ENCODE results near the gene FLNB. TPM values are rescaled to one million over a fixed set of nuclear protein-coding genes. Genes with fewer than 3 reads are reported as not detected.
A peak's percentile ranks its signal among the peaks of the same experiment; 100 is the strongest.

Gene FLNB
- total and polyA plus RNA-seq, 2 of the 13 experiments (the other 11 are each of a cell fraction or from before 2014, with no cell fraction given) = 106 to 130 TPM

DNA sequence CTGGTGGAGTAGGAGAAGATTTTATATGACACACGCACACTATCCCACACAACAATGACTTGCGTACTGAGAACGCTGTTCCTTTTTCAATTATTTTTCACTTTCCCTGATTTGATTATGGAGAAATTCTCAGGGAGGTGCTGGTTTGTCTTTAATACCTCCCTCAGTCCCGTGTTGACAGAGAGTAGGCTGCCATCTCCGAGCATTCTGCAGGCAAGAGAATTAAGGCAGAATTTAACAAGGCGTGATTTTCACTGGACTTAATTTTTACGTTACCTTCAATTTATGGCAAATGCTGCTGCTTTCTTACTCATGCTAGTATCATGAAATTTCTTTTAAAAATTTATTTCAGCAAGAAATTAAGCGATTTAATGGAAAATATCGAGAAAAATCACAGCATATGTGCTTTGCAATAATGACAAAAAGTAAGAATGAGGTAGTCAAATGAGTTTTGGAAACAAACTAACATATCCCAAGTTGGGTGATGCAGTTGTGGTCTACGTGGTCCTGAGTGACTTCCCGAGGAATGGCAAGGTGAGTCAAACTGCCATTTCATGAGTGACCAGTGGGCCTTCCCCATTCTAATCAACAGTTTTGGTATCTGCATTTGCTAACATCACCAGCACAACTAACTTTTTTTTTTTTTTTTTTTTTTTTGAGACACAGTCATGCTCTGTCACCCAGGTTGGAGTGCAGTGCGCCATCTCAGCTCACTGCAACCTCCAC lies 185.6 kb downstream of the FLNB start (continued):
- TF ChIP-seq ZNF839 (CRISPR knock-in tag; IDR thresholded peaks at IDR 0.05; ENCODE audit: borderline replicate concordance) (no peak), PRPF4 (IDR thresholded peaks at IDR 0.05; ENCODE audit: low read depth, low read length, poor library complexity, severe bottlenecking) (no peak), POLR2G (IDR thresholded peaks at IDR 0.05; ENCODE audit: low read depth, low read length) (peak; percentile 7; the same call in 1 of the 2 replicates), CREB3 (CRISPR knock-in tag; IDR thresholded peaks at IDR 0.05) (0 out of 2 replicates have a peak, but pooled peaks have one; percentile 15), ZFP91 (CRISPR knock-in tag; IDR thresholded peaks at IDR 0.05; ENCODE audit: borderline replicate concordance) (no peak), TCF7L2 (IDR thresholded peaks at IDR 0.05; ENCODE audit: low read depth, low read length) (0 out of 2 replicates have a peak, but pooled peaks have one; percentile 5), ZNF350 (CRISPR knock-in tag; IDR thresholded peaks at IDR 0.05; ENCODE audit: borderline replicate concordance, low read depth) (peak; percentile 10; the same call in 1 of the 2 replicates), TBX2 (CRISPR knock-in tag; IDR thresholded peaks at IDR 0.05; ENCODE audit: borderline replicate concordance) (0 out of 2 replicates have a peak, but pooled peaks have one; percentile 11), ADNP (CRISPR knock-in tag; IDR thresholded peaks at IDR 0.05) (0 out of 2 replicates have a peak, but pooled peaks have one; percentile 0), FOXK1 (CRISPR knock-in tag; IDR thresholded peaks at IDR 0.05; ENCODE audit: borderline replicate concordance, low read depth) (no peak), ZNF558 (CRISPR knock-in tag; IDR thresholded peaks at IDR 0.05; ENCODE audit: borderline replicate concordance) (no peak), CREM (IDR thresholded peaks at IDR 0.05) (peak; percentile 11; the same call in 1 of the 2 replicates), CREM (CRISPR knock-in tag; IDR thresholded peaks at IDR 0.05) (no peak), PPARG (CRISPR knock-in tag; conservative IDR thresholded peaks at IDR 0.05) (peak; percentile 3; the same call in 1 of the 2 replicates), SOX6 (IDR thresholded peaks at IDR 0.05) (no peak), SOX6 (CRISPR knock-in tag; IDR thresholded peaks at IDR 0.05) (peak; percentile 32; the same call in 1 of the 2 replicates)
- TF ChIP-seq, protein P1, sequence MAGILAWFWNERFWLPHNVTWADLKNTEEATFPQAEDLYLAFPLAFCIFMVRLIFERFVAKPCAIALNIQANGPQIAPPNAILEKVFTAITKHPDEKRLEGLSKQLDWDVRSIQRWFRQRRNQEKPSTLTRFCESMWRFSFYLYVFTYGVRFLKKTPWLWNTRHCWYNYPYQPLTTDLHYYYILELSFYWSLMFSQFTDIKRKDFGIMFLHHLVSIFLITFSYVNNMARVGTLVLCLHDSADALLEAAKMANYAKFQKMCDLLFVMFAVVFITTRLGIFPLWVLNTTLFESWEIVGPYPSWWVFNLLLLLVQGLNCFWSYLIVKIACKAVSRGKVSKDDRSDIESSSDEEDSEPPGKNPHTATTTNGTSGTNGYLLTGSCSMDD (CRISPR knock-in tag; IDR thresholded peaks at IDR 0.05) = no peak
